ENCODE results near the gene BTG1.

Gene BTG1

DNA sequence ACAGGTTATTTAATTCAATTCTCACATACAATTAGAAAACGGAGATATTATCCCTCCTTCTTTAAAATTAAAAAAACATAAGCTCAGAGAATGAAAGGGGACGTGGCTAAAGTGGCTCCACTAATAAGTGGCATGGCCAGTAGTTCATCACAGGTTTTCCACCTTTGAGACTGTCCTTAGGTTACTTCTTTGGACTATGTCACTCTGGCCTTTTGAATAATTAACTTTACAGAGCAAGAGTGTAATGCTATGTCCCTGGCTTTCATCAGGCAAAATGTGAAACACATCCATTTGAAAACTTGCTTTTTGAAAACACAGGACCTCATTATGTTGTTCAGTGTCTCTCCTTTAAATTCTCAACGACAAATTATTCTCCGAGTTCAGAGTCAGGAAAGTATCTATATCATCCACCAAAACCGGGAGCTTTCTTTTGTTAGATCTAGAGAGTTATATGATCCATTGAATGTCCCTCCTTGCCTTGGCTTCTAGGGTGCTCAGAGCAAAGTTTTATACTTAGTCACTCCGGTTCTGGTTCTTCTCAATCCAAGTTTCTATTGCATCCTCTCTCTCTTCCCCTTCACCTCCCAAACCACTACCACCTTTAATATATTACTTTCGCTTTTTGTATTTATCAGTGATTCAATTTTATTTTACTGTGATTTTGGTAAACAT, 43.0 kb upstream of the BTG1 start:
- H3K4me3 ChIP-seq (replicated peaks in 1 of 2; ENCODE audit: low read depth in 2 of 2, low read length in 2 of 2), result no peak overlapping the region
- no peak for DNase-seq (ENCODE audit: low read depth in 2 of 2)
- TF ChIP-seq, protein P1, sequence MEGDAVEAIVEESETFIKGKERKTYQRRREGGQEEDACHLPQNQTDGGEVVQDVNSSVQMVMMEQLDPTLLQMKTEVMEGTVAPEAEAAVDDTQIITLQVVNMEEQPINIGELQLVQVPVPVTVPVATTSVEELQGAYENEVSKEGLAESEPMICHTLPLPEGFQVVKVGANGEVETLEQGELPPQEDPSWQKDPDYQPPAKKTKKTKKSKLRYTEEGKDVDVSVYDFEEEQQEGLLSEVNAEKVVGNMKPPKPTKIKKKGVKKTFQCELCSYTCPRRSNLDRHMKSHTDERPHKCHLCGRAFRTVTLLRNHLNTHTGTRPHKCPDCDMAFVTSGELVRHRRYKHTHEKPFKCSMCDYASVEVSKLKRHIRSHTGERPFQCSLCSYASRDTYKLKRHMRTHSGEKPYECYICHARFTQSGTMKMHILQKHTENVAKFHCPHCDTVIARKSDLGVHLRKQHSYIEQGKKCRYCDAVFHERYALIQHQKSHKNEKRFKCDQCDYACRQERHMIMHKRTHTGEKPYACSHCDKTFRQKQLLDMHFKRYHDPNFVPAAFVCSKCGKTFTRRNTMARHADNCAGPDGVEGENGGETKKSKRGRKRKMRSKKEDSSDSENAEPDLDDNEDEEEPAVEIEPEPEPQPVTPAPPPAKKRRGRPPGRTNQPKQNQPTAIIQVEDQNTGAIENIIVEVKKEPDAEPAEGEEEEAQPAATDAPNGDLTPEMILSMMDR (IDR thresholded peaks at IDR 0.05; ENCODE audit: low read depth, low read length), result no peak

DNA sequence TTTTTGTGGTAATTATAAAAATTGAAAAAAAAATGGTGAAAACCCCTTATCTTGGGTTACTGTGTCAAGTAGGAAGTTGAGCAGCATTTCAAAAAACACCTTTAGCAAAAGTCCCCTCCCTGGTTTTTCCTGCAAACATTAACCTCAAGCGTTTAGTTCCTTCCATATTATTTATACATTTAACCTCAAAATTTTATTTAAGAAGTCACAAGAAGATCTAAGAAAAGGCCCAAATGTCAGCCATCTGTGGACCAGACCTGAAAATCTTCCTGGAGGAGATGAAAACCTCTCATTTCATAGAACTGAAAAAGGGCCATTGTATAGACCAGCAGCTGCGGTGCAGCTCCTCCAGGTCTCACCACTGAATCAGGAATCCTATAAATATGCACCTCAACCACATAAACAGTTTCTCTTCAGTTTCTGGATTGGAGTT, 40.4 kb upstream of the BTG1 start:
- TF ChIP-seq, protein P1 (IDR thresholded peaks at IDR 0.05; ENCODE audit: low read depth, low read length), result no peak
- DNase-seq (ENCODE audit: low read depth in 2 of 2), result no peak
- no peak overlapping the region for H3K4me3 ChIP-seq (replicated peaks in 1 of 2; ENCODE audit: low read depth in 2 of 2, low read length in 2 of 2)

DNA sequence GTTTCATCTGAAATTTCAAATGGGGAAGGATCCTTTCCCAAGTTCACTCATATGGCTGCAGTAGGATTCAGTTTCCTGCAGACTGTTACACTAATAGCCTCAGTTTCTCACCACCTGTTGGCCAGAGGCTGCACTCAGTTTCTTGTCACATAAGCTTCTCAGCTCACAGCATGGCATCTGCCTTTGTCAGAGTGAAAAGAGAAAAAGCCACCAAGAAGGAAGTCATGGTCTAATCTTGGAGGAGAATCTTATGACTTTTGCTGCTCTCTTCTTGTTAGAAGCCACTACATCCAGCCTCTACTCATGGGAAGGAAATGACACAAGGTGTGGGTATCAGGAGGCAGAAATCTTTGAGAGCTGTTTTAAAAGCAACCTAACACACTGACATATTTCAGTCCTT, 39.4 kb upstream of the BTG1 start:
- TF ChIP-seq, protein P1 (IDR thresholded peaks at IDR 0.05; ENCODE audit: low read depth, low read length), result no peak
- DNase-seq (ENCODE audit: low read depth in 2 of 2), result no peak
- H3K4me3 ChIP-seq (replicated peaks in 1 of 2; ENCODE audit: low read depth in 2 of 2, low read length in 2 of 2), result no peak overlapping the region

DNA sequence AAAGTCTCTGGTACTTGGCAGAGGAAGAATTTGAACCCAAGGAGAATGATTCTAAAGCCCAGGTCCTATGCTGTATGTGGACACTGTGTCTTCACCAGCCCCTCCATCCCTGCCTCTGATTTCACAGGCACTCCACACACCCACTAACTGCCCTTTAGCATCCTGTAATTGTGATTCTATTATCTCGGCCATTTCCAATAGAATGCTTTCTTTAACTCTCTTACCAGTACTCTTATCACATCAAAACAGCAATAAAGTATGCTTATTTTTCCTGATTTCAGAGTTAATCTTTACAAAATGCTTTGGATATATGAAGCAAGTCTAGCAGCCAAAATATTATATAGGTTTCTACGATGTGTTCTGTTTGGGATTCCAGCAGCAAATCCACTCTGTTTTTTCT, 37.9 kb upstream of the BTG1 start:
- TF ChIP-seq, protein P1 (IDR thresholded peaks at IDR 0.05; ENCODE audit: low read depth, low read length), result no peak
- DNase-seq (ENCODE audit: low read depth in 2 of 2), result no peak
- no peak overlapping the region for H3K4me3 ChIP-seq (replicated peaks in 1 of 2; ENCODE audit: low read depth in 2 of 2, low read length in 2 of 2)

DNA sequence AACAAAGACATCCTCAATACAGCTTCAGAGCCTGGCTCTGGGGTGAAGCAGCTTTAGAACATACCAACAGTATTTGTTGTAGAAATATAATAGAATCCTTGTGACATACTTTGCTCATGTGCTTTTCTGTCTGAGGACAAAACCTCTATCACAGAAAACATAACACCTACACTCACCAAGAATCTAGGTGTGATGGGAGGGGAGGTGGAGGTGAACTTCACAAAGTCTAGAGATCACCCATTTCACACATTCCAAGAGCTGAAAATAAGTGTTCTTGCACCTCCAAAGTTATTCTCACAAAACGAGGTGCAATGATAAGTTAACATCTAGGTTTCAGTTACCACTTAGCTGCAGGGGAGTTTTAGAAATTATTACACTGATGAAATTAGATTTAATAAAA, 32.7 kb upstream of the BTG1 start:
- DNase-seq (ENCODE audit: low read depth in 2 of 2), result no peak
- TF ChIP-seq, protein P1 (IDR thresholded peaks at IDR 0.05; ENCODE audit: low read depth, low read length), result no peak
- H3K4me3 ChIP-seq (replicated peaks in 1 of 2; ENCODE audit: low read depth in 2 of 2, low read length in 2 of 2), result no peak overlapping the region

DNA sequence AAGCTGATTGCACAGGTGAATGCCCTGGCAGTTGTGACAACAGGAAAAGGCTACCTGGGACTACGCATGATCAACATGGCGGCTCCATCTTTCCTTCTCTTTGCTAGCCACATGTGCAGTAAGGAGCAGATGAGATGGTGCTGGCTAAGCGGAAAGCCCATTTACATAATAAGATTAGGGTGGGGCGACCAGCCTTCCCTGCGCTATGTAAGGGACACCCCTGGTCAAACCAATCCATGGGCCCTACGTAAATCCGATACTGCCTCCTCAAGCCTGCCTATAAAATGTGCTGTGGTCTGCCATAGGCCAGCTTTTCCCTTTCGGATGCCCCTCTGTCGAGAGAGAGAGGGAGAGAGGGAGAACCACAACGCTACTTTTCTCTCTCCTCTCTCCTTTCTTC, 31.0 kb upstream of the BTG1 start:
- TF ChIP-seq, protein P1 (IDR thresholded peaks at IDR 0.05; ENCODE audit: low read depth, low read length), result no peak
- DNase-seq (ENCODE audit: low read depth in 2 of 2), result no peak
- no peak overlapping the region for H3K4me3 ChIP-seq (replicated peaks in 1 of 2; ENCODE audit: low read depth in 2 of 2, low read length in 2 of 2)

DNA sequence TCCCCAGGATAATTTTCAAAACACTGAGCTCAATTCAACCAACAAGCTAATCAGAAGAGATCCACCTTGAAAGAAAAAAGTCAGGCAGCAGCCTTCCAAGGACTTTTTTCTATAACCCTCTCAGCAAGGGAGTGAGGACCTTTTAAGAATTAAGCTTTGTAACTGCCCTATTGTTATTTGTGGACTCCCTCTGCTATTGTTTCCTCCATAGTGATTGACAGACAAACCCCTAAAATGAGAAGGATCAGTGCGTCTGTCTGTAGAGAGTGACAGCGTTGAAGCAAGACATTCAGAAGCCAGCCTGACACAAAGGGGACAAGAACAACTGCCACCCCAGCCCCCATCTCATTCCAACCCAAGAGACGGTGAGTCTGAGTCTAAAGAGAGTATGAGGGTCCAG, 30.3 kb upstream of the BTG1 start:
- TF ChIP-seq, protein P1 (IDR thresholded peaks at IDR 0.05; ENCODE audit: low read depth, low read length), result no peak
- H3K4me3 ChIP-seq (replicated peaks in 1 of 2; ENCODE audit: low read depth in 2 of 2, low read length in 2 of 2), result no peak overlapping the region
- DNase-seq (ENCODE audit: low read depth in 2 of 2), result no peak
